HG02798 (cell line): ENCODE results near the gene IFT20.

Experiments
- ATAC-seq: cut with Tn5 transposase; IDR thresholded peaks from one replicate; pipeline ENCODE4 v1.9.1; 2021; ENCODE audit warnings: mild to moderate bottlenecking; ENCODE audit not compliant: unreplicated experiment, poor library complexity

Gene IFT20

GRCh38 chr17:28338056-28338768 lies 2.9 kb upstream of the IFT20 start:
- ATAC-seq, result no peak

DNA sequence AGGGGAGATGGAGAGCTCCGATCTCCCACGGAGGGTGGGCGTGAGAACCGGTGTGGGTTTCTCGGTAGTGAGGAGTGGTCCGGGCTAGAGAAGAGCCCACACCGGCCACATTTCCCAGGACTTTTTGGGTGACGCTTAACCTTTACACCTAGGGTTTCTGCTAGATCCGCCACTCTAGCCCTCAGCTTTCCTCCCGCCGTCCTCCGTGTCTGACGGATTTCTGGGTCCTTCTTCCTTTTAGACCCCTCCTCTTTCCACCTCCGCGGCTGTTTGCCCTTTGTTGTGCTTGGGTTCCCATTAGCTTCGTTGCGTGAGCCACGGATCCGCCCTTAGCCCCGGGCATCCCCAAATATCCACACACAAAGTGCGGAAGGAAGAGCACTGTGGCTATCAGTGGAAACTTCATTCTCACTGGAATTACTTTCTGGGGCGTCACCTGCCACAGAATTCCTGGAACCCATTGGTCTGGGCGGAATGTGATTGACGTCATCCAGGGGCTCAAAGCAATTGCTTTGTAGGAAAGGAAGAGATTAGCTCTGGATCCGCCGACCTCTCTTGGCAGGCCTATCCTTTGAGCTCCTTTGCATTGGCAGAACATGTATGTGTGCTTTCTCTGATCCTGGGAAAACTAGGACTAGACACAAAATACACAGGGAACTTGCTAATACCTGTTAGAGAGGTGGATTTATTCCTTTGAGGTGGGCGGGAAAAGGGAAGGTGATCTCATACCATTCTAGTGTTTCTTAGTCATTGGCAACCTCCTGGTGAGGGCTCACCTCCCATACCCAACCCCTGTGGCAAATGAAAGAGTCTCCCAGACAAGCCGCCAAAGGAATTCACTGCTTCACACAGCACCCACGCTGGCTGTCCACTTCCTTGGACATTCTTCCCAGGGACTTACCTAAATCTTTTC lies 943 bp upstream of the IFT20 start:
- no peak for ATAC-seq

DNA sequence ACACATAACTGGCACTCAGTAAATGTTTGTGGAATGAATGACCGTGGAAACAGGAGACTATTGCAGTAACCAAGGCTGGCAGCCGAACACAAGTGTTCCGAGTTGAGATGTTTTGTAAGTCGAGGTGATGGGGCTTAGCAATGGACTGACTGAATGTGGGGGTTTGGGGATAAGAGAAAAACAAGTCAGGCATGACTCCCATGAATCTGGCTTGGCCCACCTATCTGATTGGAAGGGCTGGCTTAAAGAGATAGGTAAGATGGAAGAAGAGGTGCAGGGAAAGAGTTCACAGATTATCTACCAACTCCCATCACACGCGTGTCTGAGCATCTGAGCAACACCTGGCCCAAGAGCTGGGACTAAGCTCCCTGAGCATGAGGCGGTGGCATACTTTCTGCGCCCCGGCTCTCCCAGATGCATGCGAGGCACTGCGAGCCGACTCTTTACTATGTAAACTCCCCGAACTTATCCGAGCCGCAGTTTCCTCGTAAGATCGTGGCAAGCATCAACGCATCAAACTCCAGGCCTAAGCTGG lies 539 bp downstream of the IFT20 start:
- no peak for ATAC-seq

DNA sequence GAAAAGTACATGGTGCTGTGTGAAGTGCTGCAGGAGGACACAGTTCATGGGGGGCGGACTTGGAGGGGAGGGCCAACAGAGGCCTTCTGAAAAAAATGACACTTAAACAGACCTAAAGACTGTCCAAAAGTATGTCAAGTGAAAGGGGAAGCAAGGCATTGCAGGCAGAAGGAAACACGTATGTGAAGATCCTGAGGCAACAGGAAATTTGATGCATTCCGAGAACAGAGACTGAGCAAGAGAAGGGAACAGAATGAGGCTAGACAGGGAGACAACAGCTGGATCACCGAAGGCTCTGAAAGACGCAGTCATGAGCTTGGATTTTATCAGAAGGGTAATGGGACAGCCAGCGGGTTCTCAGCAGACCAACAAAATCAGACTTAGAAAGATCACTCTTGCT lies 1.1 kb downstream of the IFT20 start:
- no peak for ATAC-seq

- no peak for ATAC-seq
These were observed 2.1 kb downstream of the IFT20 start for GRCh38 chr17:28333083-28333746.

DNA sequence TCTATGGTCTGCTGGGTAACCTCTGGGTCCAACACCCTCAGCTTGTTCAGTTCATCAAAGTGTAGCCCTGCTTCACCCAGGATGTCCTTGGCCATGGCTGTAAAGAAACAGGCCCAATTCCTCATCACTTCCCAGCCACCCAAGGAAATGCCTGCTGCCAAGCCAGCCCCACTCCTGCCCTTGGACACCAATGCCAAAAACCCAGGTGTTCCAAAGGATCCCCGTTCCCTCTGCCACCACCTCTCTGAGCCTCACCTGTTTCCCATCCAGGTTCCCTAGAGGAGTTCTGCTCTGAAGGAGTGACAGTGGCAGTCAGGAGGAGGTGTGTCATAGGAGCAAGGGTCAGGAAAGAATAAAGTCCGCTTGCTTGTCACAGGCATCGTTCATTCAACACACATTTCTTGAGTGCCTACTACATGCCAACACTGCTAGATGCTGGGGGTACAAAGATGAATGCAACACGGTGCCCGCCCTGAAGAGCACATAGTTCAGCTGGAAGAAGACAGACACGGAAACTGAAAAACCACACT lies 3.3 kb downstream of the IFT20 start:
- no peak for ATAC-seq

DNA sequence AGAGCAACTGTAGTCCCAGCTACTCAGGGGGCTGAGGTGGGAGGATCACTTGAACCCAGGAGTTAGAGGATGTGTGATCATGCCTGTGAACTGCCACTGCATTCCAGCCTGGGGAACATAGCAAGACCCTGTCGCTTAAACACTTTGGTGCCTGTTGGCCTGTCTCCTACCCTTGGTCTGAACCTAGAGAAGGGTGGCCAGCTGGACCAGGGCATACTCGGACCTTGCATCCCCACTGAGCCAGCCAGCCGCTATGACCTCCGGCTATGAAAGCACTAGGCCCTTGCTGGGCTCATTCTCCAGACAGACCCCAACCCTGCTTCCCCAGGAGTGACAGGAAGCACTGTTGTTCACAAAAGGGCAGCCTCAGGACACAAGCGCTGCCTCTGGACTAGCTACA lies 4.6 kb downstream of the IFT20 start:
- no peak for ATAC-seq

DNA sequence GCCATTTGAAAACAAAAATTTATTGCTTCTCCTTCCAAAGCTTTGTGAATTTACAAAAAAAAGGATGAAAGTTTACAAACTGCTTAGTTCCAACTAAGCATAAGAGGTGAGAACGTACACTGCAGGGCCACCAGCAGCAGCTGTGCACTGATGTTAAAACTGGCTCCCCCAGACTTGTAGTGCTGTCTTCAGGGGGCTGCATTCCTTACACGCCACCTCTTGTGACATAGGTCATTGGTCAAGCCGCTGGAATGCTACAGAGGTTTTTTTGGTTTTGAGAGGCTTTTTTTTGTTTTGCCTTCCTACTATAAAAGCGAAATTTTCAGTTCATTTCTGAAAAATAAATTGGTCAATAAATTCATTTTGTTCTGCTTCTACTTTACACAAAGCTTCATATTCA lies 6.9 kb downstream of the IFT20 start:
- no peak for ATAC-seq

DNA sequence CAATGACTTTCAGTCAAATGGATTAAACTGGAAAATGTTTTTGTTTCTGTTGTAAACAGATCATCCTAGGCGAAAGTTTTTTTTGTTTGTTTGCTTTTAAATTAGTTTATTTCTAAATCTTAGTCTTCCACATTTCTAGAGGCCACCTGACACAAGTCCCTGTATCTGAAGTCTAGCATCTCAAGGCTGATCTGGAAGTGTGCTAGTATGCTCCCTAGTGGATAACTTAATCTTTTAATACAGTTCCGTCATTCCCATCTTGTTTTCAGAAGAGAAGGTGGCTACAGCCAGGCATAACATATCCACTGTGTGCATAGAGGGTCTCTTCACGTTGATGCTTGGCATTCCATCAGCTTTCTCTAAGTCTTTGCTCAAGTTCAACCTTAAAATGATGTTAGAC lies 7.6 kb downstream of the IFT20 start:
- no peak for ATAC-seq

- peak; percentile 63 for ATAC-seq
These were observed 8.2 kb downstream of the IFT20 start for GRCh38 chr17:28327031-28327607.

GRCh38 chr17:28326114-28326513 lies 9.2 kb downstream of the IFT20 start:
- ATAC-seq, result no peak

GRCh38 chr17:28325211-28325610 lies 10.1 kb downstream of the IFT20 start:
- ATAC-seq, result no peak

GRCh38 chr17:28324781-28325180 lies 10.5 kb downstream of the IFT20 start:
- ATAC-seq, result no peak

GRCh38 chr17:28324267-28324745 lies 11.0 kb downstream of the IFT20 start:
- ATAC-seq, result no peak

GRCh38 chr17:28320215-28321061 lies 14.8 kb downstream of the IFT20 start:
- ATAC-seq, result no peak

DNA sequence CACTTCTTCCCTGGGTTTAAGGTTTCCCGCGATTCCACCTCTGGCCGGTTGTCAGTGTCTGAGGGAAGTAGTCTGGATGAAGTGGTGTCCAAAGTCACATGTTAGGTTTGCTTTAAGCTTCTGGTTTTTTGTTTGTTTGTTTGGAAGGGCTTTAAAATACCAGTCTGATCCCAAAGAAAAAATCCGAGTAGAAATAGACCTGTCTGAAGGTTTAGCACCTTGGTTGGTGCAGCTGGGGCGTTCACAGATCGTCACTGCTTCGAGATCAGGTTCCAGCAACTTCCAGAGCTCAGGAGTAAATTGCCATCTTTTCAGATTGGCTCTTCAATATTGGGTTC lies 15.7 kb downstream of the IFT20 start:
- ATAC-seq, result no peak

- ATAC-seq, result peak; percentile 99
These were observed 16.3 kb downstream of the IFT20 start, which contains the start of gene TMEM97 for GRCh38 chr17:28318759-28319597. TSS of gene TMEM97 (plus strand) at chr17:28319200. CDS start at chr17:28319240, 40 bp downstream.
